Femur (tissue), 1 donor: ENCODE results near the gene CFAP70.
"Not testable (repeated sequence)": the region's sequence is repeated elsewhere in the genome, so short reads cannot be mapped to it uniquely, and the experiment has no call there.

Experiments
- DNase-seq: peaks from one replicate; pipeline ENCODE4 v3.0.0-alpha.2; 2017

CFAP70 gene

GRCh38 chr10:73358331-73359279 lies at the start of gene CFAP70:
CFAP70 (minus strand) TSS chr10:73358864; CDS start chr10:73354796, 4,068 bp downstream.
- peak; percentile 97 for DNase-seq

- DNase-seq: no peak
These were observed 49.4 kb upstream of the CFAP70 start for GRCh38 chr10:73408061-73408460.

GRCh38 chr10:73407495-73407894 lies 48.8 kb upstream of the CFAP70 start:
- DNase-seq: no peak

- no peak for DNase-seq
These were observed 48.2 kb upstream of the CFAP70 start for GRCh38 chr10:73406846-73407245.

- no peak for DNase-seq
These were observed 46.9 kb upstream of the CFAP70 start for GRCh38 chr10:73405556-73405955.

- DNase-seq: no peak
These were observed 46.0 kb upstream of the CFAP70 start for GRCh38 chr10:73404690-73405089.

GRCh38 chr10:73401636-73402035 lies 43.0 kb upstream of the CFAP70 start:
- DNase-seq: no peak

GRCh38 chr10:73399063-73399462 lies 40.4 kb upstream of the CFAP70 start:
- no peak for DNase-seq

GRCh38 chr10:73398024-73398423 lies 39.4 kb upstream of the CFAP70 start:
- no peak for DNase-seq

GRCh38 chr10:73394325-73394724 lies 35.7 kb upstream of the CFAP70 start:
- not testable (repeated sequence) for DNase-seq

GRCh38 chr10:73388228-73388627 lies 29.6 kb upstream of the CFAP70 start:
- DNase-seq: no peak

- DNase-seq: no peak
These were observed 27.9 kb upstream of the CFAP70 start for GRCh38 chr10:73386583-73386982.

GRCh38 chr10:73379064-73379748 lies 20.5 kb upstream of the CFAP70 start:
- DNase-seq: no peak

GRCh38 chr10:73376679-73377078 lies 18.0 kb upstream of the CFAP70 start:
- no peak for DNase-seq

GRCh38 chr10:73368238-73368637 lies 9.6 kb upstream of the CFAP70 start:
- DNase-seq: no peak

GRCh38 chr10:73366381-73367298 lies 8.0 kb upstream of the CFAP70 start:
- DNase-seq: no peak

GRCh38 chr10:73364964-73365363 lies 6.3 kb upstream of the CFAP70 start:
- DNase-seq: no peak

GRCh38 chr10:73359492-73359891 lies 828 bp upstream of the CFAP70 start:
- no peak for DNase-seq

- no peak for DNase-seq
These were observed 843 bp downstream of the CFAP70 start for GRCh38 chr10:73357821-73358220.

GRCh38 chr10:73357166-73357565 lies 1.5 kb downstream of the CFAP70 start:
- no peak for DNase-seq

GRCh38 chr10:73344269-73344668 lies 14.4 kb downstream of the CFAP70 start:
- DNase-seq: no peak

GRCh38 chr10:73340121-73340520 lies 18.5 kb downstream of the CFAP70 start:
- DNase-seq: no peak

- no peak for DNase-seq
These were observed 19.2 kb downstream of the CFAP70 start for GRCh38 chr10:73339436-73339835.
